DOHH2 (cell line): ENCODE measurements around the gene ATIC.

Experiments
- CTCF ChIP-seq: fragments of 200-600 bp; sonication (generic); IDR thresholded peaks from one replicate; pipeline ENCODE4 v1.5.1; 2014; ENCODE audit warnings: antibody characterized with exemption, mild to moderate bottlenecking, low read depth, low read length; ENCODE audit not compliant: poor library complexity, severe bottlenecking
- EZH2phosphoT487 ChIP-seq: fragments of 200-600 bp; sonication (generic); IDR thresholded peaks from 2 replicates; pipeline ENCODE4 v1.6.1; 2017; ENCODE audit warnings: borderline replicate concordance, mild to moderate bottlenecking, antibody characterized with exemption, low read length, moderate library complexity, mixed read lengths

GRCh38 chr2:215338883-215339679 lies 27.2 kb downstream of the ATIC start:
- TF ChIP-seq EZH2phosphoT487 (no peak), CTCF (no peak)
